PC-3 (cell line): ENCODE results near the gene CNPY1.

ENCODE experiments used
- CTCF ChIP-seq: fragments of 300-600 bp; sonication (generic); conservative IDR thresholded peaks from 2 replicates; pipeline ENCODE4 v1.5.1; 2017; ENCODE audit warnings: antibody characterized with exemption, low read depth, mild to moderate bottlenecking, low read length
- EZH2 ChIP-seq: fragments of 300-600 bp; sonication (generic); IDR thresholded peaks from one replicate; pipeline ENCODE4 v1.6.1; 2017; ENCODE audit warnings: antibody characterized with exemption, mild to moderate bottlenecking, low read length; ENCODE audit not compliant: unreplicated experiment

GRCh38 chr7:155545348-155545747 is 1.0 kb downstream of the CNPY1 start:
- TF ChIP-seq CTCF (peak; percentile 34; the same call in 1 of the 2 replicates), EZH2 (no peak)
